HG02870 (cell line): ENCODE measurements around the gene GET4.

Experiments
- ATAC-seq: cut with Tn5 transposase; IDR thresholded peaks from one replicate; pipeline ENCODE4 v1.9.1; 2021; ENCODE audit warnings: mild to moderate bottlenecking, moderate library complexity; ENCODE audit not compliant: unreplicated experiment

Gene GET4

DNA sequence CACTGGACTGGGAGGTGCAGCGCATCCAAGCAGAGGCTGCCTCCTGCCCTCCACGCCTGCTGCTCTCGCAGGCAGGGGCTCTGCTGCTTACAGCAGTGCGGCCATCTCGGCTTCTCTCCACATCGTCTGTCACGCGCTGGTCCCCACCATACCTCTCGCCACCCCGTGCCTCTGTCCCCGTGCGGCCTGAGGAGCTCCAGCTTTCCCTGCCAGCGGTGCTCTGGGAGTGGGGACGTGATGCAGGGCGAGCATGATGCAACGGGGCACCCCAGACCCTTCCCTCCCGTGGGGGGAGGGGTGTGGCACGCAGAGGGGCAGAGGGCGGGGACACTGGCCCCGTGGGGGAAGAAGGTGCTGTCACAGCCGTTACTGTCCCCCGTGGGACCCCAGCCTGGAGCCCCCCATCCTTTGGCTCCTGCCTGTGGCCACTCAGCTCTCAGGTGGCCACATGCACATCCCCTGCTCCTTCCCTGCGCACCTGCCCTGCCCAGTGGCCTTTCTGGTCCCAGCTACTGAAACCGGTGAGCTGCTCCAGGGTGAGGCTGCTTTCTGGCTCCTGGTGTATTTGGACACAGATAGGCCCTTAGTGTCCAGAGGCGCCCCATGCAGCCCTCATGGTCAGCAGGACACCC, 9.0 kb downstream of the GET4 start:
- no peak for ATAC-seq

DNA sequence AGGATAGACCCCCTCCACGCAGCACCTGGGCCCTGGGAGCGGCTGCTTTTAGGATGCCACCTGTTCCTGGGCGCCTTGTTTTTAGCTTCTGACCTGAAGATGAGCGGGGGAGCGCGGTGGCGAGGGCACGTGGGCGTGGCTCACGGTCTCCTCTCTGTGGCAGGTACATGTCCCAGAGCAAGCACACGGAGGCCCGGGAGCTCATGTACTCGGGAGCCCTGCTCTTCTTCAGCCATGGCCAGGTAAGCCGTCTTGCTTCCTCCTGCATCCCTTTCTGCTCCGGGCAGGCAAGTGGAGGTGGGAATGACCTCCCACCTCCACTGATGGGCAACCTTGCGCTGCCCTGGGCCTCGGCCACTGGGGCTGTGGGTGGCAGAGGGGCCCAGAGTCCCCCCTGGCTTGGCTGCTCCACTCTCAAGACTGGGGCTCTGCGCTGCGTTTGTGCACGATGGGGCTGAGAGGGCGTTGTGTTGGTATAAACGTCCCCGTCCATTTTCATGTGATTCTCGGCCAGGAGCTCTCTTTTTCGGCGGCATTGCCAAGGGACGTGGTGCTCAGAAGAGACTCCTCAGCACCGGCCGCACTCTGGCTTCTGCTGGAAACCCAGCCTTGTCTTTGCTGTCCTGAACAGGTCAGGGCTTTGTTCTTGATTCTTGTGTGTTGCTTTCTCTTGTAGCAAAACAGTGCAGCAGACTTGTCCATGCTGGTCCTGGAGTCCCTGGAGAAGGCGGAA, 9.7 kb downstream of the GET4 start:
- ATAC-seq = no peak

GRCh38 chr7:886626-887487, 10.5 kb downstream of the GET4 start:
- ATAC-seq = no peak

DNA sequence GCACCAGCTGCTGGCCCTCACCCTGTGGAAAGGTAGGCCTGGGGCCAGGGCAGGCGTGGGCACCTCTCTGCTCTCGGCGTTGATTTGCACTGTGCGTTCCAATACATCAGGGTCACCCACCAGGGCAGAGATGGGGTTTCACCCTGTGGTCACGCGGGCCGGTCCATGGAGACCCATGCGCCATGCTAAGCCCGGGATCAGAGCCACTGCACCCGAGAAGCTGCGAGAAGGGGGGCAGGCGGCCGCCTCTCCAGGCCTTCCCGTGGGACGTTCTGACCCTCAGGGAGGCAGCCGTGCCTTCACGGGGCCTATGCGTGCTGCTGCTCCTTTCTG, 11.1 kb downstream of the GET4 start:
- no peak for ATAC-seq

GRCh38 chr7:888081-889024, 12.0 kb downstream of the GET4 start:
- no peak for ATAC-seq

DNA sequence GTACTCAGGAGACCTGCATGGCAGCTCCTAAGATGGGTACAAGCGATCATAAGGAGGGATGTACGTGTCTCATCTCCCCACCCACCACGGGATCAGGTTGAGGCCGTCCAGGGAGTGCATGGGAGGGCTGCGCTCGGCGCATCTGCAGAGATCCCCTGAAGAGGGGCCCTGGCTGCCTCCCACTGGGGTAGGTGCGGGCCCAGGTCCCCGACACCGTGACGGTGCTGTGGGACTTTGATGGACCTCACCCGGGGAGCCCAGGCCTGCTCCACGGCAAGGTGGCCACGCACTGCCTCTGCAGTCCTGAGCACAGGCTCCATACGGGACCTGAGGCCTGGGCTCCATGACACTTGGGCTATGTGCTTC, 12.7 kb downstream of the GET4 start:
- no peak for ATAC-seq

DNA sequence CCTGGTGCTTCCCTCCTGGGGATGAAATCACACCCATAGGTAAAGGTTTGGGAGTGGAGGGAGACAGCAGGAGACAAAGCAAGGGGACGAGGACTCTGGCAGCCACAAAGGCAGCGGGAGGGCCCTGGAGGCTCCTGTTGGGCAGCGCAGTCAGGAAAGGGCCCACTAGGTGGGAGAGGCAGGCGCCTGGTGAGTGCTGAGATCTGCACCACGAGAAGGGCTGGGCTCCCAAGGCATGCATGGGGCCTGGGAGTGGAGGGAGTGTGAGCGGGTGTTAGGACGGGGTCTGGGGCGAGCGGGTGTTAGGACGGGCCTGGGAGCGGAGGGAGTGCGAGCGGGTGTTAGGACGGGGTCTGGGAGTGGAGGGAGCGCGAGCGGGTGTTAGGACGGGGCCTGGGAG, 13.0 kb downstream of the GET4 start:
- no peak for ATAC-seq

GRCh38 chr7:890868-891267, 14.5 kb downstream of the GET4 start:
- ATAC-seq = no peak

DNA sequence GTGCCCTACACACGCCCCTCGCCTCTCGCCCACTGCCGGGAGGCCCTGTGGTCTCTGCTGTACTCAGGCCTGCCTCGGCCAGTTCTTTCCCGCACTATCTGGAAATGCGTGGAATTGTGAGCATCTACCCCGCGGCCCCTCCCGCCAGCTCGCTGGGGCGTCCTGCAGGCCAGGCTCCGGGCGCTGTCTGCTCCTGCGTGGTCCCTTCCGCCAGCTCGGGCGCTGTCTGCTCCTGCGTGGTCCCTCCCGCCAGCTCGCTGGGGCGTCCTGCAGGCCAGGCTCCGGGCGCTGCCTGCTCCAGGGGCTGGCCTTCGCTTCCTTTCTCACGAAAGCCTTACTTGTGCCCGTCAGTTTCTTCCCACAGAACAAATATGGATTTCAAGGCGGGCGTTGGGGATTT, 14.9 kb downstream of the GET4 start:
- ATAC-seq = no peak

DNA sequence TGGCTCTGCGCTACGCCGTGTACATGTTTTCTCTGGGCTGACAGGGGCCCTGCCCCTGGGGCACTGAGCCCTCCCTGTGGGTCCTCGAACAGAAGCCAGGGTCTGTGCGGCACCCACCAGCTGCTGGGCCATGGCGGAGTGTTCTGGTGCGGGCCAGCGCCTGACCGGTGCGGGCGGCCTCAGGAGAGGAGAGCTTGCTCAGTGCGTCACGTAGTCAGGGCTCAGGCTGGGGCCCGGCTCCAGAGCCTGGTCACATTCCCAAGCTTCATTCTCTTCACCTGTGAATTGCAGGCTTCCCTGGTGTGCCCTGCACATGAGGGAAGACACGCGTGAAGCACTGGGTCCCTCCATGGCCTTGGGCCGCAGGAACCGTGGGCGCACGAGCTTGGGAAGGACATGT, 15.5 kb downstream of the GET4 start:
- ATAC-seq = no peak

DNA sequence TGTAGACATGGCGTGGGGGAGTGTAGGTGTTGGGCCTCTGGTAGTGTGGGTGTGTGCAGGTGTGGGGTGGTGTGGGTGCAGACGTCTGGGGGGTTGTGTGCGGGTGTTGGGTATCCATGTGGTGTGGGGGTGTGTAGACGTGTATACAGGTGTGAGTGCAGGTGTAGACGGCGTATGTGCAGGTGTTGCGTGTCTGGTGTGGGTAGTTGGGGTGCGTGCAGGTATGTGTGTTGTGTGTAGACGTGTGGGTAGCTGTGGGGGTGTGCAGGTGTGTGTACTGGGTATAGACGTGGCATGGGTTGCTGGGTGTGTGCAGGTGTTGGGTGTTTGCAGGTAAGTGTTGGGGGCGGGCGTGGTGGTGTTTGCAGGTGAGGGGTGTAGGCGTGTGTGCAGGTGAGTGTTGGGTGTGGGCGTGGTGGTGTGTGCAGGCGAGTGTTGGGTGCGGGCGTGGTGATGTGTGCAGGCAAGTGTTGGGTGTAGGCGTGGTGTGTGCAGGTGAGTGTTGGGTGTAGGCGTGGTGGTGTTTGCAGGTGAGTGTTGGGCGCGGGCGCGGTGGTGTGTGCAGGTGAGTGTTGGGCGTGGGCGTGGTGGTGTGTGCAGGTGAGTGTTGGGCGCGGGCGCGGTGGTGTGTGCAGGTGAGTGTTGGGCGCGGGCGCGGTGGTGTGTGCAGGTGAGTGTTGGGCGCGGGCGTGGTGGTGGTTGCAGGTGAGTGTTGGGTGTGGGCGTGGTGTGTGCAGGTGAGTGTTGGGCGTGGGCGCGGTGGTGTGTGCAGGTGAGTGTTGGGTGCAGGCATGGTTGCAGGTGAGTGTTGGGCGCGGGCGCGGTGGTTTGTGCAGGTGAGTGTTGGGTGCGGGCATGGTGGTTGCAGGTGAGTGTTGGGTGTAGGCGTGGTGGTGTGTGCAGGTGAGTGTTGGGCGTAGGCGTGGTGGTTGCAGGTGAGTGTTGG, 16.6 kb downstream of the GET4 start:
- ATAC-seq = no peak

DNA sequence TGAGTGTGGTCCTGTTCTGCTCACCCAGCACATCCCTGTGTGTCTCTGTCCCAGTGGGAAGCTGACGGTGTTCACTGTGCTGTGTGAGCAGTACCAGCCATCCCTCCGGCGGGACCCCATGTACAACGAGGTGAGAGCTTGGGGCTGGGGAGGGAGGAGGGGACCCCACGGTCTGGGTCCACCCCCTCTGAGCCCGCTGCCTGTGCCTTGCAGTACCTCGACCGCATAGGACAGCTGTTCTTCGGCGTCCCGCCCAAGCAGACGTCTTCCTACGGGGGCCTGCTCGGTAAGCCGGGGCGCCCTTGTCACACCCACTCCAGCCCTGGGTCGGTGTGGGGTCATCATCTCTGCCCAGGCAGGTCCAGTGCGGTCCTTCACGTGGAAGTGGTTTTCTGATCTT, 17.3 kb downstream of the GET4 start:
- no peak for ATAC-seq

DNA sequence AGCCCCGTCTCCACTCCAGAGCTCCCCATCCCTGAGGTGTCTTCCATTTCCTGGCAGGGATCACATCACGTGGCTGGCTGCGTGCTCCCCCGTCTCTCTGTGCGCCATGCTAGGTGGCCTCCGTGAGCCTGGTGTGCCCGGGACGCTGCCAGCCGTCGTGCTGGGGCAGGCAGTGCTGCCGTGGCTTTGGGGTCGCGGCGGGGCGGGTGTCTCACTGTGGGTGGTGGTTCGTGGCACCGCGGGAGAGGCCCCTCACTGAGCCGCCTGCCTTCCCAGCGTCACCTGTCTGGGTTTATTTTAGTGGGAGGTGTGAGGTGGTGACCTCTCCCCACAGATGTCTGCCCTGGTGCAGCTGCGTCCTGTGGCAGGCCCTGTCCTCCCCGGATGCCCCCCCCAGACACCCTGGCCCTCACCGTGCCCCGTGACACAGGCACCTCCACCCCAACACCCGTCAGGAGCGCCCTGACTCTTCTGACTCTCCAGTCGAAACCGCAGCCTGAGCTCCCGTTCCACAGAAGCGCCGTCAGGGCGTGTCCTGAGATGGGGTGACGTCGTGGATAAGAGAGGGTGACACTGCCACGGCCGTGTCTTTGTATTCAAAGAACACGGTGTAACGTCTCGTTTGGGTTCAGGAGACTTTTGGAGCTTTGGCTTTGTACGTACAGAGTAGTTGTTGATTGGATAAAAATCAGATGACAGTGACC, 18.0 kb downstream of the GET4 start:
- no peak for ATAC-seq

DNA sequence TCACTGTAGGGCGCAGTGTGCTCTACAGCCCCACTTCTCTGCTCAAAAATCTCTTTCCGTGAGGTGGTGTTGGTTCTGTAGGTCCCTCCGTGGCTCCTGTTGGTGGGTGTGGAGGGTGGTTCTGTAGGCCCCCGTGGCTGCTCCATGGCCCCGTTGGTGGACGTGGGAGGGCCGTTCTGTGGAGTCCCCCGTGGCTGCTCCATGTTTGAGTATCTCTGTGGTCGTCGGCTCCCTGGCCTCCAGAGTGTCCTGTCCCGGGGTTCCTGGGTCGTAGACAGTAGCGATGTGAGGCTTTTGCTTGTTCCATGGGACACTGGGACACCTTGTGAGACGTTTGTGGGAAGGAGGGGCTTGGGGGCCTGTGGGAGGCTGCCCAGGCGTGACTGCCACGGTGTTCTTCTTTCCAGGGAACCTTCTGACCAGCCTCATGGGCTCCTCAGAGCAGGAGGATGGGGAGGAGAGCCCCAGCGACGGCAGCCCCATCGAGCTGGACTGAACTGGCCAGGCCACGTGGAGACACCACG, 18.6 kb downstream of the GET4 start:
- no peak for ATAC-seq

DNA sequence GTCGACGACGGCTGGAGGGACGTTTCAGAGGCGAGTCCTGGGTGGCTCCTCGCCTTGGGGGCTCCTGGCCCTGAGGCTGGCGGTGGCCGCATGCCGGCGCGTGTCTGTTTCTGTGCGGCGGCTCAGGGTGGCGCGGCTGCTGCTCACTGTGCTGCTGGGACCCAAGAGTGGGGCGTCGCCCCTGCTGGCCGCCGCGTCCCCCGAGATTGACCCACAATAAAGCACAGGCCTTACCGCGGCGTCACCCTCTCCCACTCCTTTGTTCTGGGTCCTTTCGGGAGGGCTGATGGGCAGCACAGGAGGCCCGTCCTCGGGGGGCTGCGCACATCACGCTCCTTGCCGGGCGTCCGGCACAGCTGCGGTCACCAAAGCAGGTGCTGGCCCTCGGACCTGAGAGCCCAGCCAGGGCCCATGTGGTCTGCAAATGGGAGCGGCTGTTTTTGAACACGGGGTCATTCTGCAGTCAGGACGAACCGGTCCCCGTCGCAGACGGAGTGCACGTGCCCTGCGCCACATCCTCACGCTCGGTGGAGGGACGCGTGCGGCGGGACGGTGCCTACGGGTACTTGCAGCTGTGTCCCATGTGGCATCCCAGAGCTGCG, 19.2 kb downstream of the GET4 start:
- no peak for ATAC-seq

DNA sequence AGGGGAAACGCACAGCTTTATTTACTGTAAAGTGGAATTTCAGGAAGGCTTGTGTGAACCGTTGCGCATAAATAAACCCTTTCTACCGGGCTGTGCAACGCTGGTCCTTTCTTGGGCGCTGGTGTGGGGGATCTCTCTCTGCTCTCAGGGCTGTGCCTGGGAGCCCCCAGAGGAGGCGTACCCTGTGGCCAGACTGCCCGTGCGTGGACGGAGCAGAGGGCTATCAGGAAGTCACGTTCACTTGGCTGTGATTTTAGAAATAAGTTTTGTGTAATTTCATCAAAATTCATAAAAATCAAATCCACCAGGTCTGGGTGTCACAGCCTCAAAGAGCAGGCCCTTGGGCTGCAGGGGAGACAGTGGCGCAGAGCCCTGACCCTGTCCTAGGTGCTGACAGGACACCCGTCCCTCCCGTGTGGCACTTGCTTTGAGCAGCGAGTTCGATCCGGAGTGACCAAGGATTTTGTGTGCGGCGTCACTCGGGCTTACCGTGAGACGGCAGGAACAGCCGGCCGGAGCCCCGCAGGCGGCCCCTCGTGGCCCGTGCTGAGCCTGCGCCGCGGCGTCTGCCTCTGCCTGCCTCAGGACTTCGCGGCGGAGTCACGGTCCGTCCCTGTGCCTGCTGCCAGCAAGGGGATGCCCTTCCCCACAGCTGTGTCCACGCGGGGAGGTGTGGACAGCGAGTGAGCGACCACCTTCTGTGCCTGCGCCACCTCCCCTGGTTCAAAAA, 20.2 kb downstream of the GET4 start:
- no peak for ATAC-seq

GRCh38 chr7:897086-897485, 20.7 kb downstream of the GET4 start:
- no peak for ATAC-seq

- ATAC-seq = no peak
Observed at GRCh38 chr7:897771-898376, 21.5 kb downstream of the GET4 start.
